IMR-90 (cell line): ENCODE measurements around the gene EEF1G. TPM values are rescaled to one million over a fixed set of nuclear protein-coding genes. Genes with fewer than 3 reads are reported as not detected.

Experiments
- ATAC-seq: fragments of 200-7000 bp; cut with Tn5 transposase; 2 replicates; pipeline ENCODE4 v1.9.1; 2020; ENCODE audit warnings: low read depth, mild to moderate bottlenecking, moderate library complexity
- BruUV-seq: library from RNA; stranded (reverse); fragments of 400-500 nt; replicated peaks from 2 replicates; lab custom pipeline; 2021; lab: Mats Ljungman, UMichigan
- CTCF ChIA-PET: fragments of 300-600 bp; formaldehyde crosslinking; extraction: SDS; loops from one replicate; lab custom pipeline; 2021; ENCODE audit warnings: antibody characterized with exemption; lab: Yijun Ruan, JAX
- POLR2A ChIA-PET: fragments of 300-600 bp; sonication (Branson Sonifier 250); formaldehyde crosslinking; loops from one replicate; lab custom pipeline; 2022; ENCODE audit warnings: antibody characterized with exemption; ENCODE audit not compliant: unreplicated experiment; lab: Charles Lee
- DNase-seq: peaks from one replicate; pipeline ENCODE4 v3.0.0; 2013
- H2AFZ ChIP-seq: replicated peaks from 2 replicates; pipeline ENCODE3; 2013; ENCODE audit warnings: low read length, mild to moderate bottlenecking; ENCODE audit not compliant: poor library complexity
- H2AK5ac ChIP-seq: 2 replicates; pipeline ENCODE4 v1.6.1; 2013; ENCODE audit warnings: low read depth, low read length, inconsistent platforms
- H2AK9ac ChIP-seq: replicated peaks from 2 replicates; pipeline ENCODE3; 2013; ENCODE audit warnings: mild to moderate bottlenecking, low read depth, low read length, moderate library complexity; ENCODE audit not compliant: poor library complexity
- H2BK120ac ChIP-seq: 2 replicates; pipeline ENCODE4 v1.6.1; 2013; ENCODE audit warnings: low read depth, low read length, inconsistent platforms
- H2BK15ac ChIP-seq: 3 replicates; pipeline ENCODE4 v1.6.1; 2013; ENCODE audit warnings: low read depth, low read length, inconsistent platforms
- H2BK20ac ChIP-seq: 2 replicates; pipeline ENCODE4 v1.6.1; 2013; ENCODE audit warnings: low read depth, mild to moderate bottlenecking, inconsistent platforms, low read length, moderate library complexity
- H2BK5ac ChIP-seq: 2 replicates; pipeline ENCODE4 v1.6.1; 2013; ENCODE audit warnings: mild to moderate bottlenecking, low read depth, low read length, inconsistent platforms; ENCODE audit not compliant: poor library complexity, severe bottlenecking
- H3K14ac ChIP-seq: replicated peaks from 2 replicates; pipeline ENCODE4 v1.6.1; 2013; ENCODE audit warnings: low read depth, low read length, inconsistent platforms
- H3K18ac ChIP-seq: 2 replicates; pipeline ENCODE4 v1.6.1; 2013; ENCODE audit warnings: low read depth, low read length, control low read depth
- H3K23ac ChIP-seq: 2 replicates; pipeline ENCODE4 v1.6.1; 2013; ENCODE audit warnings: low read depth, low read length, inconsistent platforms
- H3K27ac ChIP-seq: 2 replicates; pipeline ENCODE4 v1.5.1; 2013; ENCODE audit warnings: mild to moderate bottlenecking, control low read depth, low read length; ENCODE audit not compliant: insufficient read depth
- H3K27me3 ChIP-seq: 2 replicates; pipeline ENCODE4 v1.6.1; 2013; ENCODE audit warnings: low read length; ENCODE audit not compliant: control insufficient read depth, insufficient read depth
- H3K36me3 ChIP-seq: 2 replicates; pipeline ENCODE4 v1.6.1; 2013; ENCODE audit warnings: low read length, mixed read lengths; ENCODE audit not compliant: control insufficient read depth, insufficient read depth
- H3K4ac ChIP-seq: 2 replicates; pipeline ENCODE4 v1.6.1; 2013; ENCODE audit warnings: low read depth, low read length, inconsistent platforms
- H3K4me1 ChIP-seq: 2 replicates; pipeline ENCODE4 v1.6.1; 2013; ENCODE audit warnings: low read length, mixed read lengths; ENCODE audit not compliant: control insufficient read depth, insufficient read depth
- H3K4me2 ChIP-seq: 2 replicates; pipeline ENCODE4 v1.6.1; 2013; ENCODE audit warnings: low read depth, mild to moderate bottlenecking, control low read depth, low read length, moderate library complexity
- H3K4me3 ChIP-seq: 2 replicates; pipeline ENCODE4 v1.5.1; 2013; ENCODE audit warnings: low read depth, mild to moderate bottlenecking, control low read depth, low read length, moderate library complexity; ENCODE audit not compliant: insufficient read depth
- H3K56ac ChIP-seq: 2 replicates; pipeline ENCODE4 v1.6.1; 2013; ENCODE audit warnings: low read length, inconsistent platforms; ENCODE audit not compliant: insufficient read depth; ENCODE audit errors: extremely low read depth
- H3K79me1 ChIP-seq, 2 experiments: 2 replicates each; pipeline ENCODE4 v1.6.1; 2013; ENCODE audit warnings: low read length in 2 of 2, inconsistent platforms in 1 of 2, low read depth in 1 of 2
- H3K9ac ChIP-seq: 2 replicates; pipeline ENCODE4 v1.6.1; 2013; ENCODE audit warnings: low read depth, low read length, control low read depth
- H3K9me1 ChIP-seq: 2 replicates; pipeline ENCODE4 v1.6.1; 2013; ENCODE audit warnings: low read length, inconsistent platforms; ENCODE audit not compliant: insufficient read depth
- H3K9me3 ChIP-seq: 2 replicates; pipeline ENCODE4 v1.6.1; 2013; ENCODE audit warnings: low read length; ENCODE audit not compliant: control insufficient read depth, insufficient read depth
- H4K20me1 ChIP-seq: 2 replicates; pipeline ENCODE4 v1.6.1; 2013; ENCODE audit warnings: low read length, inconsistent platforms; ENCODE audit not compliant: insufficient read depth
- H4K5ac ChIP-seq: 2 replicates; pipeline ENCODE4 v1.6.1; 2013; ENCODE audit warnings: mild to moderate bottlenecking, low read depth, low read length, control low read depth
- H4K8ac ChIP-seq, 2 experiments: 2 replicates each; pipeline ENCODE4 v1.6.1; 2013; ENCODE audit warnings: low read depth in 2 of 2, low read length in 2 of 2, control low read depth in 1 of 2, inconsistent platforms in 1 of 2
- H4K91ac ChIP-seq: 2 replicates; pipeline ENCODE4 v1.6.1; 2013; ENCODE audit warnings: low read depth, low read length, inconsistent platforms; ENCODE audit not compliant: insufficient read depth
- BHLHE40 ChIP-seq: fragments of 150-350 bp; IDR thresholded peaks from 2 replicates; pipeline ENCODE4 v1.6.1; 2016; ENCODE audit warnings: mild to moderate bottlenecking, low read depth, low read length
- CEBPB ChIP-seq: IDR thresholded peaks from 2 replicates; pipeline ENCODE4 v1.6.1; 2012; ENCODE audit warnings: low read depth, low read length, improper control_type of control experiment
- CHD1 ChIP-seq: IDR thresholded peaks from 2 replicates; pipeline ENCODE4 v1.6.1; 2012; ENCODE audit warnings: low read depth, low read length, improper control_type of control experiment
- FOS ChIP-seq: fragments of 150-350 bp; IDR thresholded peaks from 2 replicates; pipeline ENCODE4 v1.6.1; 2016; ENCODE audit warnings: low read depth, low read length
- MAFK ChIP-seq: IDR thresholded peaks from 2 replicates; pipeline ENCODE4 v1.6.1; 2012; ENCODE audit warnings: low read depth, low read length, improper control_type of control experiment
- MAZ ChIP-seq: IDR thresholded peaks from 2 replicates; pipeline ENCODE4 v1.6.1; 2012; ENCODE audit warnings: low read depth, mild to moderate bottlenecking, low read length, improper control_type of control experiment, moderate library complexity, borderline replicate concordance
- NFE2L2 ChIP-seq: fragments of 150-350 bp; IDR thresholded peaks from 2 replicates; pipeline ENCODE4 v1.6.1; 2016; ENCODE audit warnings: low read depth, mild to moderate bottlenecking, low read length
- POLR2A ChIP-seq: IDR thresholded peaks from 2 replicates; pipeline ENCODE4 v1.6.1; 2012; ENCODE audit warnings: mild to moderate bottlenecking, low read depth, low read length
- RAD21 ChIP-seq: IDR thresholded peaks from 2 replicates; pipeline ENCODE4 v1.6.1; 2012; ENCODE audit warnings: low read length, improper control_type of control experiment
- RCOR1 ChIP-seq: IDR thresholded peaks from 2 replicates; pipeline ENCODE4 v1.6.1; 2012; ENCODE audit warnings: mild to moderate bottlenecking, low read length, improper control_type of control experiment; ENCODE audit not compliant: insufficient replicate concordance
- RFX5 ChIP-seq: IDR thresholded peaks from 2 replicates; pipeline ENCODE4 v1.8.0; 2012; ENCODE audit warnings: low read depth, mild to moderate bottlenecking, low read length, moderate library complexity
- USF2 ChIP-seq: fragments of 150-350 bp; IDR thresholded peaks from 2 replicates; pipeline ENCODE4 v1.6.1; 2017; ENCODE audit warnings: mild to moderate bottlenecking, antibody characterized with exemption, low read length, low read depth
- whole genome bisulfite sequencing, 2 experiments: methylation state at CpG; one replicate each; pipeline versions ENCODE4 v1.1.5 to v1.1.7; 2013; ENCODE audit warnings: missing lambda C conversion rate in 2 of 2; ENCODE audit not compliant: insufficient read length in 1 of 2; ENCODE audit errors: extremely low coverage in 2 of 2; 5-methylcytosine and 5-hydroxymethylcytosine counted together
- dilution Hi-C: fragments of 300-500 bp; cut with HindIII; formaldehyde crosslinking; loops from one replicate; pipeline ENCODE4 v1.14.3; 2018; ENCODE audit warnings: low sequenced_read_pairs; ENCODE audit not compliant: unreplicated experiment
- in situ Hi-C: fragments of 300-500 bp; cut with MboI; formaldehyde crosslinking; loops from 3 replicates; pipeline ENCODE4 v1.14.3; 2019; ENCODE audit warnings: low sequenced_read_pairs, inconsistent platforms, mixed read lengths
- intact Hi-C: fragments of 100-400 bp; cut with micrococcal nuclease; formaldehyde crosslinking; loops from 2 replicates; pipeline ENCODE4 v1.10.0; 2022
- polyA plus RNA-seq, 3 experiments: library from polyadenylated mRNA; depleted of rRNA; stranded (reverse); fragments of >200 nt; gene quantifications; 2 replicates each; pipeline ENCODE4 v1.2.3, GENCODE V29; 2012; ENCODE audit warnings: low replicate concordance in 1 of 3
- total RNA-seq: library from RNA; depleted of rRNA; stranded (reverse); fragments of >200 nt; gene quantifications from 2 replicates; pipeline ENCODE4 v1.2.3, GENCODE V29; 2012
- TF ChIP-seq, protein P1 (sequence below): conservative IDR thresholded peaks from 2 replicates; pipeline ENCODE4 v1.5.1; 2012; ENCODE audit warnings: mild to moderate bottlenecking, low read depth, low read length, improper control_type of control experiment
- TF ChIP-seq, protein P2 (sequence below): fragments of 150-350 bp; IDR thresholded peaks from 2 replicates; pipeline ENCODE4 v1.6.1; 2016; ENCODE audit warnings: low read depth, mild to moderate bottlenecking, low read length, moderate library complexity, borderline replicate concordance

Gene EEF1G
- total and polyA plus RNA-seq, 2 of the 4 experiments (the other 2 are of a cell fraction): 1,684 to 1,857 TPM

DNA sequence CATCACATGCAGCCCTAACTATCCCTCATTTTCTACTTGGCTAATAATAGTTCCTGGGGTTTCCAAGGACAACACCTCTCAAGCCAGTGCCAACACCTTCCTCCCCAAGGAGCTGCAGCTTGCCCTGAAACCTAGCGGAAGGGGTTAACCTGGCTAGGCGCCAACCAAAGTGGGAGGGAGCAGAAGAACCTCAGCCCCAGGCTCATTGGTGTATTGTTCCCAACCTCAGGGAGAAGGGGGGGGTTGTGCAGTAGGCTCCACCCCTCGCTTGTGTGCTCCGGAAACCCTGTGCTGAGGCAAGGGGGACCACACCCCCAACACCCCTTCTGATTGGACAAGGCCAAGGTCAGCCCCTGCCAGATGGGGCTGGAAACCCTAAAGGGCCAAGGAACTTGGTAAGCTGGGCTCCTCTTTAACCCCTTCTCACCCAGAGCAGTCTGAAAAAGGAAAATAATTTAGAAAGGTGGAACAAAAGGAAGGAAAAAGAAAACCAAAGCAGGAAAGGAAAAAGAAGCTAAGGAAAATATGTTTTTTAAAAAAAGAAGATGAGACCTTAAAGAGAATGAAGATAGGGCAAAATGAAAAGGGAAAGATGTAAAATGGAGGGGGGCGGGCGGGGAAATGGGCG lies 25.5 kb upstream of the EEF1G start:
- Histone ChIP-seq H2BK120ac (no peak overlapping the region), H3K79me1 (peaks cover 15 to 49% of the 10 kb centered on the region in 2 experiments), H2AK9ac (peak overlapping the region; percentile 91), H4K5ac (0 out of 2 replicates have a peak overlapping the region, but pooled peaks have one; percentile 26), H3K9ac (peak overlapping the region; percentile 90; the same call in 1 of the 2 replicates), H2AFZ (peak overlapping the region; percentile 40), H4K20me1 (peaks cover 17% of the 10 kb centered on the region; the same call in 1 of the 2 replicates), H3K27ac (peak overlapping the region; percentile 76; the same call in 1 of the 2 replicates), H3K56ac (no peak overlapping the region), H3K4ac (peak overlapping the region; percentile 80), H3K36me3 (peaks cover 46% of the 10 kb centered on the region), H4K91ac (peak overlapping the region; percentile 38), H3K23ac (peak overlapping the region; percentile 91), H2AK5ac (peak overlapping the region; percentile 54), H2BK5ac (peak overlapping the region; percentile 78), H3K9me1 (peaks cover 5% of the 10 kb centered on the region), H3K18ac (no peak overlapping the region), H3K9me3 (no peaks in the 10 kb centered on the region), H4K8ac (peak overlapping the region; percentile 9 to 55; a peak in 3 of 4 replicates), H2BK15ac (no peak overlapping the region), H3K4me3 (no peak overlapping the region; the same call in 1 of the 2 replicates), H3K4me1 (peaks cover 7% of the 10 kb centered on the region), H3K14ac (peak overlapping the region; percentile 80), H3K27me3 (no peaks in the 10 kb centered on the region), H3K4me2 (peak overlapping the region; percentile 91), H2BK20ac (no peak overlapping the region)
- ATAC-seq (peak; percentile 73), DNase-seq (peak; percentile 99)
- POLR2A ChIA-PET: no interaction called here
- 100% methylated on average over 2 of the region's 7 CpGs; no CpG with 5 or more reads in 1 of the 2 experiments for WGBS, 2 experiments
- no TSS peak for BruUV-seq
- in situ Hi-C loops: no loop called here
- intact Hi-C loops: loop anchor here (10.0 kb wide), 1 partner anchor 96 kb away; no protein-coding TSS in a partner anchor
- CTCF ChIA-PET: interaction anchor here (0.8 to 0.9 kb wide), 2 partner anchors 13 to 282 kb away, joined by 4 read pairs; partner anchors contain the start of genes EML3 and SLC3A2
- dilution Hi-C loops: no loop called here
- TF ChIP-seq CHD1 (no peak), USF2 (peak; percentile 27; the same call in 1 of the 2 replicates), FOS (no peak), RFX5 (no peak), NFE2L2 (no peak), MAZ (peak; percentile 79; the same call in 1 of the 2 replicates), CEBPB (peak; percentile 47; the same call in 1 of the 2 replicates), RAD21 (no peak), BHLHE40 (no peak), RCOR1 (no peak), MAFK (no peak; the same call in 1 of the 2 replicates), POLR2A (no peak)
- TF ChIP-seq, protein P1, sequence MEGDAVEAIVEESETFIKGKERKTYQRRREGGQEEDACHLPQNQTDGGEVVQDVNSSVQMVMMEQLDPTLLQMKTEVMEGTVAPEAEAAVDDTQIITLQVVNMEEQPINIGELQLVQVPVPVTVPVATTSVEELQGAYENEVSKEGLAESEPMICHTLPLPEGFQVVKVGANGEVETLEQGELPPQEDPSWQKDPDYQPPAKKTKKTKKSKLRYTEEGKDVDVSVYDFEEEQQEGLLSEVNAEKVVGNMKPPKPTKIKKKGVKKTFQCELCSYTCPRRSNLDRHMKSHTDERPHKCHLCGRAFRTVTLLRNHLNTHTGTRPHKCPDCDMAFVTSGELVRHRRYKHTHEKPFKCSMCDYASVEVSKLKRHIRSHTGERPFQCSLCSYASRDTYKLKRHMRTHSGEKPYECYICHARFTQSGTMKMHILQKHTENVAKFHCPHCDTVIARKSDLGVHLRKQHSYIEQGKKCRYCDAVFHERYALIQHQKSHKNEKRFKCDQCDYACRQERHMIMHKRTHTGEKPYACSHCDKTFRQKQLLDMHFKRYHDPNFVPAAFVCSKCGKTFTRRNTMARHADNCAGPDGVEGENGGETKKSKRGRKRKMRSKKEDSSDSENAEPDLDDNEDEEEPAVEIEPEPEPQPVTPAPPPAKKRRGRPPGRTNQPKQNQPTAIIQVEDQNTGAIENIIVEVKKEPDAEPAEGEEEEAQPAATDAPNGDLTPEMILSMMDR: no peak
- TF ChIP-seq, protein P2, sequence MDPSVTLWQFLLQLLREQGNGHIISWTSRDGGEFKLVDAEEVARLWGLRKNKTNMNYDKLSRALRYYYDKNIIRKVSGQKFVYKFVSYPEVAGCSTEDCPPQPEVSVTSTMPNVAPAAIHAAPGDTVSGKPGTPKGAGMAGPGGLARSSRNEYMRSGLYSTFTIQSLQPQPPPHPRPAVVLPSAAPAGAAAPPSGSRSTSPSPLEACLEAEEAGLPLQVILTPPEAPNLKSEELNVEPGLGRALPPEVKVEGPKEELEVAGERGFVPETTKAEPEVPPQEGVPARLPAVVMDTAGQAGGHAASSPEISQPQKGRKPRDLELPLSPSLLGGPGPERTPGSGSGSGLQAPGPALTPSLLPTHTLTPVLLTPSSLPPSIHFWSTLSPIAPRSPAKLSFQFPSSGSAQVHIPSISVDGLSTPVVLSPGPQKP: no peak
